ENCODE measurements around the gene C20orf96. TPM values are rescaled to one million over a fixed set of nuclear protein-coding genes. Genes with fewer than 3 reads are reported as not detected.

The C20orf96 gene
- total RNA-seq, 1 donor from 2014 or later = 0.79 TPM

GRCh38 chr20:251354-251753, 39.2 kb downstream of the C20orf96 start:
- Histone ChIP-seq H3K27me3 (ENCODE audit: control insufficient read depth, insufficient read depth, low read length) (no peaks in the 10 kb centered on the region), H3K36me3 (ENCODE audit: control insufficient read depth, insufficient read depth, low read length) (no peaks in the 10 kb centered on the region), H3K4me3 (ENCODE audit: low read depth, low read length) (no peak overlapping the region)
- TF ChIP-seq, protein P1, sequence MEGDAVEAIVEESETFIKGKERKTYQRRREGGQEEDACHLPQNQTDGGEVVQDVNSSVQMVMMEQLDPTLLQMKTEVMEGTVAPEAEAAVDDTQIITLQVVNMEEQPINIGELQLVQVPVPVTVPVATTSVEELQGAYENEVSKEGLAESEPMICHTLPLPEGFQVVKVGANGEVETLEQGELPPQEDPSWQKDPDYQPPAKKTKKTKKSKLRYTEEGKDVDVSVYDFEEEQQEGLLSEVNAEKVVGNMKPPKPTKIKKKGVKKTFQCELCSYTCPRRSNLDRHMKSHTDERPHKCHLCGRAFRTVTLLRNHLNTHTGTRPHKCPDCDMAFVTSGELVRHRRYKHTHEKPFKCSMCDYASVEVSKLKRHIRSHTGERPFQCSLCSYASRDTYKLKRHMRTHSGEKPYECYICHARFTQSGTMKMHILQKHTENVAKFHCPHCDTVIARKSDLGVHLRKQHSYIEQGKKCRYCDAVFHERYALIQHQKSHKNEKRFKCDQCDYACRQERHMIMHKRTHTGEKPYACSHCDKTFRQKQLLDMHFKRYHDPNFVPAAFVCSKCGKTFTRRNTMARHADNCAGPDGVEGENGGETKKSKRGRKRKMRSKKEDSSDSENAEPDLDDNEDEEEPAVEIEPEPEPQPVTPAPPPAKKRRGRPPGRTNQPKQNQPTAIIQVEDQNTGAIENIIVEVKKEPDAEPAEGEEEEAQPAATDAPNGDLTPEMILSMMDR (IDR thresholded peaks at IDR 0.05; ENCODE audit: insufficient read depth, low read length, severe bottlenecking) = no peak
- DNase-seq (ENCODE audit: low read depth) = no peak
- FAIRE-seq = no peak

- DNase-seq (ENCODE audit: low read depth) (no peak), FAIRE-seq (no peak)
- TF ChIP-seq, protein P1 (IDR thresholded peaks at IDR 0.05; ENCODE audit: insufficient read depth, low read length, severe bottlenecking) = no peak
- Histone ChIP-seq H3K27me3 (ENCODE audit: control insufficient read depth, insufficient read depth, low read length) (no peaks in the 10 kb centered on the region), H3K4me3 (ENCODE audit: low read depth, low read length) (no peak overlapping the region), H3K36me3 (ENCODE audit: control insufficient read depth, insufficient read depth, low read length) (no peaks in the 10 kb centered on the region)
Observed at GRCh38 chr20:242905-243304, 47.6 kb downstream of the C20orf96 start.

GRCh38 chr20:237929-238328, 52.6 kb downstream of the C20orf96 start:
- FAIRE-seq = no peak

GRCh38 chr20:237489-237888, 53.1 kb downstream of the C20orf96 start:
- no peak overlapping the region for H3K4me3 ChIP-seq (ENCODE audit: low read depth, low read length)
- DNase-seq (ENCODE audit: low read depth) = no peak
- TF ChIP-seq, protein P1 (IDR thresholded peaks at IDR 0.05; ENCODE audit: insufficient read depth, low read length, severe bottlenecking) = no peak
- FAIRE-seq = no peak
- no peaks in the 10 kb centered on the region for H3K36me3 ChIP-seq (ENCODE audit: control insufficient read depth, insufficient read depth, low read length)
- no peaks in the 10 kb centered on the region for H3K27me3 ChIP-seq (ENCODE audit: control insufficient read depth, insufficient read depth, low read length)

More at GRCh38 chr20:237929-238328, 52.6 kb downstream of the C20orf96 start:
- Histone ChIP-seq H3K36me3 (ENCODE audit: control insufficient read depth, insufficient read depth, low read length) (no peaks in the 10 kb centered on the region), H3K4me3 (ENCODE audit: low read depth, low read length) (no peak overlapping the region), H3K27me3 (ENCODE audit: control insufficient read depth, insufficient read depth, low read length) (no peaks in the 10 kb centered on the region)
- no peak for DNase-seq (ENCODE audit: low read depth)
- TF ChIP-seq, protein P1 (IDR thresholded peaks at IDR 0.05; ENCODE audit: insufficient read depth, low read length, severe bottlenecking) = no peak

- DNase-seq (ENCODE audit: low read depth) = peak; percentile 63
Observed at GRCh38 chr20:235891-236290, 54.7 kb downstream of the C20orf96 start.

More at GRCh38 chr20:235891-236290, 54.7 kb downstream of the C20orf96 start:
- FAIRE-seq = no peak
- Histone ChIP-seq H3K36me3 (ENCODE audit: control insufficient read depth, insufficient read depth, low read length) (no peaks in the 10 kb centered on the region), H3K4me3 (ENCODE audit: low read depth, low read length) (no peak overlapping the region), H3K27me3 (ENCODE audit: control insufficient read depth, insufficient read depth, low read length) (no peaks in the 10 kb centered on the region)
- TF ChIP-seq, protein P1 (IDR thresholded peaks at IDR 0.05; ENCODE audit: insufficient read depth, low read length, severe bottlenecking) = peak; percentile 51
